GM10847 (cell line): Measurements from ENCODE around the gene MAB21L4.

Experiments used
- POLR2A ChIP-seq: IDR thresholded peaks from 2 replicates; pipeline ENCODE4 v1.6.1; 2011; ENCODE audit not compliant: insufficient read length; ENCODE audit errors: extremely low read depth

Gene MAB21L4

GRCh38 chr2:240851078-240851991, 44.6 kb downstream of the MAB21L4 start:
- TF ChIP-seq POLR2A, result no peak

DNA sequence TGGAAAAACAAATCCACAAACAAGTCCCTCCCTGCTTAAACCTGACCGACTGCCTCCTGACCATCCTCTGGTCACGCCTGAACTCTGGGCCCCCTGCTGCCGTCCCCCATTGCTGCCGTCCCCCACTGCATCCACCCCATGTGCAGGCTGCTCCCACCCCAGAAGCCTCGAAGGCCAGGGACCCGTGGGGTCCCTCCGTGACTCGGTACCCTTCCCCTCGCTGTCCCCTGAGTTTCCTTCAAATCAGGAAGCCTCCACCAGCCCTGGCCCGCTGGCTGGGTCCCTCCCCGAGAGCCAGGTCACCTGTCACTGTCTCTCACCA, 45.2 kb downstream of the MAB21L4 start:
- no peak for TF ChIP-seq POLR2A

DNA sequence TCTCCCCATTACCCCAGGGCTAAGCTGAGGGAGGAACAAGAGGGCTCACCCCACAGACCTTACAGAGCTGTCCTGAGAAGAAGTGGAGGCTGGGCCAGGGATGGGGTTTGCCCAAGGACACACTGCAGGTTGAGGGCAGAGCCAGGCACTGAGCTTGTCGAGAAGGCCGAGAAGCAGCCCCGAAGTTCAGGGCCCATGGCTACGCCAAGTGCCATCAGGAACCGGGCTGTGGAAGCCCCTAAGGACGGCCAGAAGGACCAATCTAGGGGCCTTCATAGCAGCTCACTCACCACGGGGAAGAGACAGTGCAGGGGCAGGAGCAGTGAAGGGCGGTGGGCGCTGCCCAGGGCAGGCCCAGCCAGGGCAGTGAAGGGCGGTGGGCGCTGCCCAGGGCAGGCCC, 45.9 kb downstream of the MAB21L4 start:
- no peak for TF ChIP-seq POLR2A

- TF ChIP-seq POLR2A, result no peak
Measured at GRCh38 chr2:240848900-240849680, 46.9 kb downstream of the MAB21L4 start.

DNA sequence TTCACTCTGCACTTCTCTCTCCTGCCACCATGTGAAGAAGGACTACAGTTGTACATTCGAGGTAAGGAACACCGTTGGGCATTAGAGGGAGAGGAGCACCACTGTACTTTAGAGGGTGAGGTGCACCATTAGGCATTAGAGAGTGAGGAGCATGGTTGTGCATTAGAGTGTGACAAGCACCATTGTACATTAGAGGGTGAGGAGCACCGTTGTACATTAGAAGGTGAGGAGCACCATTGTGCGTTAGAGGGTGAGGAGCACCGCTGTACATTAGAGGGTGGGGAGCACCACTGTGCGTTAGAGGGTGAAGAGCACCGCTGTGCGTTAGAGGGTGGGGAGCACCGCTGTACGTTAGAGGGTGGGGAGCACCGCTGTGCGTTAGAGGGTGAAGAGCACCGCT, 48.1 kb downstream of the MAB21L4 start:
- TF ChIP-seq POLR2A, result no peak

- no peak for TF ChIP-seq POLR2A
Measured at GRCh38 chr2:240846873-240847595, 48.9 kb downstream of the MAB21L4 start.

DNA sequence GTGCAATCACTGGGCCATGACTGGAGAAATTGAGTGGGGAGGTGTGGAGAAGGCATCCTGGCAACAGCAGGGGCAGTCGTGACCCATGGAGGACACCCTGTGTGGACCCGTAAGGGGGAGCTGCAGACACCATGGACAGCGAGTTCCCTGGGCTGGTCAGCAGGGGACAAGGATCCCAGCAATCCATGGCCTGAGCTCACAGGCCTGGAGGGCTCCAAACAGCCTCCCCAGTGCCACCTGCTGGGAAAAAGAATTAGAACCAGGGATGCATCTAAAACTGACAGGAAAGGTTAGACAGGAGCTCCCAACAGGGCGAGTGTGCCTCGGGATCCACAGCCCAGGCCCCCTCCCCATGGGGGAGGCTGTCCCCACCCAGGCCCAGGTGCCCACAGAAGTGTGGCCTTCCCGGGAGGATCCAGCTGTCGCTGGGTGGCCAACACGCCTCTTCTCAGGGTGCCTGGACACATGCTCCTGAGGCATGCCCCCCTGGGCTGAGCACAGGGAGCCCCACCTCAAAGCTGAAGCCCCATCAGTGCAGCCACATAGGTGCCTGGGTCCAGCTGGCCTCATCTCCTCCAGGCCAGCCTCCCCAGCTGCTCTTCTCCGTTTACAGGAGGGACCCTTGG, 55.4 kb downstream of the MAB21L4 start:
- TF ChIP-seq POLR2A, result no peak

DNA sequence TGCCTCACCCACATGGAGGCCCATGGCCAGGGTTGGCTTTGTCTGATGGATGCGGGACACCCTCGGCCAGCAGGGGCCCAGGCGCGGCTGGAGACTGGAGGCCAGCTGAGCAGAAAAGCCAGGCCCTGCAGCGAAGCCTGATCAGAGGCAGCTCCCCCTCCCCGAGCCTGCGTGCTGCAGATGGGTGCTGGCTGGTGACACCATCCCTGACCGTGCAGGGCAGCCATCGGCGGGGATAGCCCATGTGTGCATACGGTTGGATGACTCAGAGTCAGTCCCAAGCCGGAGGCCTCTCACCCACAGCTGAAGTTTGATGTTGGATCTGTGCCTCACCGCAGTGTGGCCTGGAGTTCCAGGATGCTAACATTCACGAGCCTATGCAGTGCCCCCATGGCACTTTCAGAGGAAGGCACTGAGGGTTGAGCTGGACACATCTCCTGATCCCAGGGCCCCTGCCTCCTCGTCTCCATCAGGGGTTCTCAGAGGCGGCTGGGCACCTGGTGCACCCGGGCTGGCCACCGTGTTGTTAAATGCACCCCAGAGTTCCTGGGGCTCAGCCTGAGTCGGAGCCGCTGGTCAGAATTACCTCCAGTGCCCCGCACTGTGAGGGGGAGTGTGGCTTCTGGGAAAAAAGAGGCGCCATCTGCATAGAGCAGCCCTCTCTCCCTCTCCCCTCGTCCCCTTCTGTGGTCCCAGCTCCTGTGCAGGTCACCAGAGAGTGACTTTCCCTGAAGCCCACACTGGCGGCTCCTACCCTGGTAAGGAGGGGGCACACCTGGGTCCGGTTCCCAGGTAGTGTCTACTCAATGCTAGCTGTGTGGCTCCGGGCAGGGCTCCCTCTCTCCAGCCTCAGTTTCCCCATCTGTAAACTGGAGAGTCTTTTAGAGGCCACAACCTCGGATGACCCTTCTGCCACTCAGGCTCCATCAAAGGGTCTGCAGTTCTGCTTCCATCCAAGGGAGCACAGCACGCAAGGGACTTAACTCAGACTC, 56.5 kb downstream of the MAB21L4 start:
- no peak for TF ChIP-seq POLR2A

GRCh38 chr2:240837621-240838020, 58.3 kb downstream of the MAB21L4 start:
- TF ChIP-seq POLR2A, result no peak

DNA sequence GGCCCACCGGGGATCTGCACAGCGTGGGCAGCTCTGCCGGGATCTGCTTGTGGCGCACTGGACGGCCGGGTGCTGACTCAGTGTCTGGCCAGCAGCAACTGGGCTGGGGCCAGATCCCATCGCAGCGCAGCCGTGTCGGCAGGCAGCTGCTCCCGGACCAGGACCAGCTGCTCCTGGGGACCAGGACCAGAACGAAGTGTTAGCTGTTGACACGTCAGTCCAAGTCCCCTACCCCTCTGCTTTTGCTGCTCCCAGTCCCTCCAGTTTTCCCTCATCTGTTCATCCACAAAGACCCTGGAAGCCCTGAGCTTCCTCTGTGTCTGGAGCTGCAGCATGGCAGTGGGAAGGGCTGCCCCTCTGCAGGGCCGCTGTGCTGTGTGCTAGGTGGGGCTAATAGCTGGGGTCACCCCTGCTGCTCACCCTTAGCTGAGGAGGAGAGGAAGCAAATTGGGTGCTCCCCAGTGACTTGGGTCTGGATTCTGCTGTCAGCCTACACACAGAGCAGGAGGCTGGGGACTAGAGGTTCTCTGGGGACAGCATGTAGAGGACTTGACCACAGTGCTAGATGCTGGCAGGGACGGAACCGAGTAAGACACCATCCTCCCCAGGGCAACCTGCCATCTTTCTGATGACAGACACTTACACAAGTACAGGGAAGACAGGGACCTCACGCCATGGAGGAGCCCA, 59.0 kb downstream of the MAB21L4 start:
- TF ChIP-seq POLR2A, result no peak
